K562 (cell line): ENCODE results near the gene ABCB4. TPM values are rescaled to one million over a fixed set of nuclear protein-coding genes. Genes with fewer than 3 reads are reported as not detected.

Source experiments
- ATAC-seq: fragments of 200-7000 bp; cut with Tn5 transposase; 3 replicates; pipeline ENCODE4 v1.9.1; 2020; ENCODE audit warnings: moderate library complexity
- BruUV-seq: library from RNA; stranded (reverse); fragments of 400-500 nt; replicated peaks from 2 replicates; lab custom pipeline; 2021; lab: Mats Ljungman, UMichigan
- CTCF ChIA-PET: fragments of 300-600 bp; formaldehyde crosslinking; extraction: SDS; loops from one replicate; lab custom pipeline; 2021; ENCODE audit warnings: low intra/inter-chr PET ratio; lab: Yijun Ruan, JAX
- POLR2A ChIA-PET: fragments of 300-600, 350-650 bp; sonication (Branson Sonifier 250); formaldehyde crosslinking; extraction: SDS; loops from one replicate; lab custom pipeline; 2021; ENCODE audit warnings: antibody characterized with exemption, inconsistent platforms; lab: Yijun Ruan, JAX
- DNase-seq, 4 experiments: peaks; one replicate each; pipeline versions ENCODE4 v3.0.0 to v3.0.0-alpha.2; 2011 to 2018; ENCODE audit warnings: low spot score in 3 of 4, mixed read lengths in 3 of 4; ENCODE audit errors: extremely low read depth in 1 of 4
- FAIRE-seq: peaks from 2 replicates; lab custom pipeline; 2011; peaks lifted over from hg19 to GRCh38; lab: Jason Lieb, UNC
- H2AFZ ChIP-seq: 2 replicates; pipeline ENCODE4 v1.6.0; 2011; ENCODE audit warnings: low read depth, low read length, control low read depth, inconsistent platforms
- H3K27ac ChIP-seq: fragments of 200-600 bp; 3 replicates; pipeline ENCODE4 v1.8.0; 2011; ENCODE audit warnings: low read depth, mild to moderate bottlenecking, control low read depth, inconsistent platforms, low read length, moderate library complexity, mixed read lengths; ENCODE audit errors: extremely low read depth
- H3K27me3 ChIP-seq, 2 experiments: fragments of 300-600 bp in 1 of 2; 2 replicates in 1 of 2; 3 replicates in 1 of 2; pipeline versions ENCODE4 v1.6.0 to v1.8.0; 2011; ENCODE audit warnings: inconsistent platforms in 2 of 2, low read length in 2 of 2, mild to moderate bottlenecking in 1 of 2, mixed read lengths in 1 of 2, moderate library complexity in 1 of 2; ENCODE audit not compliant: control insufficient read depth in 2 of 2, insufficient read depth in 2 of 2
- H3K36me3 ChIP-seq: fragments of 300-600 bp; 3 replicates; pipeline ENCODE4 v1.8.0; 2011; ENCODE audit warnings: mild to moderate bottlenecking, low read length, inconsistent platforms; ENCODE audit not compliant: control insufficient read depth, insufficient read depth
- H3K4me1 ChIP-seq, 2 experiments: fragments of 200-600 bp in 1 of 2; replicated peaks in 1 of 2; 2 replicates in 1 of 2; 3 replicates in 1 of 2; pipeline versions ENCODE4 v1.5.1 to v1.8.0; 2011; ENCODE audit warnings: inconsistent platforms in 2 of 2, low read length in 2 of 2, mild to moderate bottlenecking in 1 of 2, mixed read lengths in 1 of 2, moderate library complexity in 1 of 2; ENCODE audit not compliant: control insufficient read depth in 2 of 2, insufficient read depth in 2 of 2
- H3K4me2 ChIP-seq: 2 replicates; pipeline ENCODE4 v1.6.1; 2011; ENCODE audit warnings: low read length, control low read depth, inconsistent platforms, mixed read lengths; ENCODE audit not compliant: insufficient read depth
- H3K4me3 ChIP-seq: fragments of 200-600 bp; sonication (generic), shearing (Covaris generic); 2 replicates; pipeline ENCODE4 v1.5.1; 2016; ENCODE audit warnings: control low read depth, inconsistent platforms
- H3K79me2 ChIP-seq: fragments of 200-600 bp; 3 replicates; pipeline ENCODE4 v1.8.0; 2011; ENCODE audit warnings: low read length, inconsistent platforms; ENCODE audit not compliant: control insufficient read depth, insufficient read depth
- H3K9ac ChIP-seq, 2 experiments: 2 replicates each; pipeline versions ENCODE4 v1.6.0 to v1.6.1; 2011; ENCODE audit warnings: low read depth in 2 of 2, low read length in 2 of 2, control low read depth in 1 of 2, inconsistent platforms in 1 of 2, mild to moderate bottlenecking in 1 of 2, mixed read lengths in 1 of 2; ENCODE audit not compliant: insufficient read depth in 1 of 2
- H3K9me1 ChIP-seq: one replicate; pipeline ENCODE4 v1.6.0; 2011; ENCODE audit warnings: inconsistent platforms, mild to moderate bottlenecking, low read length, moderate library complexity; ENCODE audit not compliant: control insufficient read depth, insufficient read depth
- H3K9me3 ChIP-seq: replicated peaks from 2 replicates; pipeline ENCODE4 v1.5.1; 2011; ENCODE audit warnings: low read depth, low read length, inconsistent platforms; ENCODE audit not compliant: control insufficient read depth, insufficient read depth
- H4K20me1 ChIP-seq: replicated peaks from 2 replicates; pipeline ENCODE4 v1.6.1; 2011; ENCODE audit warnings: low read length, inconsistent platforms, mixed read lengths; ENCODE audit not compliant: control insufficient read depth, insufficient read depth
- ETV6 ChIP-seq, 3 experiments: fragments of 150-350 bp in 1 of 3; sonication (generic) in 1 of 3; formaldehyde crosslinking in 1 of 3; IDR thresholded peaks; 2 replicates each; pipeline versions ENCODE4 v1.6.1 to v1.8.0; 2014 to 2022; ENCODE audit warnings: borderline replicate concordance in 2 of 3, low read depth in 2 of 3, antibody characterized with exemption in 1 of 3, low read length in 1 of 3, mild to moderate bottlenecking in 1 of 3, missing genetic modification reagents in 1 of 3
- FOXA3 ChIP-seq, 2 experiments: fragments of 450-650 bp in 1 of 2; sonication (generic) in 1 of 2; formaldehyde crosslinking; IDR thresholded peaks in 1 of 2; conservative IDR thresholded peaks in 1 of 2; 2 replicates each; pipeline versions ENCODE4 v1.4.0 to v1.8.0; 2020 to 2022; ENCODE audit warnings: mild to moderate bottlenecking in 2 of 2, missing genetic modification reagents in 1 of 2
- GTF2A2 ChIP-seq: IDR thresholded peaks from 2 replicates; pipeline ENCODE4 v1.6.1; 2016; ENCODE audit warnings: mild to moderate bottlenecking, missing genetic modification characterization, missing compliant biosample characterization
- JUN ChIP-seq, 2 experiments: sonication (generic) in 1 of 2; formaldehyde crosslinking in 1 of 2; IDR thresholded peaks; 2 replicates each; pipeline versions ENCODE4 v1.6.1 to v1.8.0; 2012 to 2022; ENCODE audit warnings: borderline replicate concordance in 2 of 2, mild to moderate bottlenecking in 2 of 2, improper control_type of control experiment in 1 of 2, low read depth in 1 of 2, low read length in 1 of 2, missing genetic modification reagents in 1 of 2
- PML ChIP-seq: IDR thresholded peaks from 2 replicates; pipeline ENCODE4 v1.6.1; 2012; ENCODE audit warnings: low read length, inconsistent platforms
- PURB ChIP-seq: sonication (generic); formaldehyde crosslinking; IDR thresholded peaks from 2 replicates; pipeline ENCODE4 v1.9.0; 2021; ENCODE audit warnings: low read depth, mild to moderate bottlenecking, missing genetic modification reagents
- RBM15 ChIP-seq: fragments of 200-400 bp; formaldehyde crosslinking; IDR thresholded peaks from 2 replicates; pipeline ENCODE4 v1.6.1; 2018; ENCODE audit warnings: mild to moderate bottlenecking, low read length, moderate library complexity; ENCODE audit not compliant: insufficient read depth
- XRCC3 ChIP-seq: fragments of 450-650 bp; IDR thresholded peaks from 2 replicates; pipeline ENCODE4 v1.6.1; 2017; ENCODE audit warnings: mild to moderate bottlenecking, moderate library complexity
- ZNF184 ChIP-seq: sonication (generic); formaldehyde crosslinking; IDR thresholded peaks from 2 replicates; pipeline ENCODE4 v1.5.0; 2020; ENCODE audit warnings: missing genetic modification reagents
- ZNF24 ChIP-seq: fragments of 450-650 bp; IDR thresholded peaks from 2 replicates; pipeline ENCODE4 v1.6.1; 2016
- ZNF766 ChIP-seq: fragments of 200-800 bp; sonication (Bioruptor generic); conservative IDR thresholded peaks from 2 replicates; pipeline ENCODE4 v1.6.1; 2016; ENCODE audit warnings: missing genetic modification characterization, missing compliant biosample characterization
- WGBS: fragments of 100-300 bp; shearing (Covaris generic); methylation state at CpG from one replicate; pipeline ENCODE4 v1.1.6; 2016; ENCODE audit warnings: low coverage, mixed read lengths; ENCODE audit not compliant: insufficient coverage; ENCODE audit errors: missing lambda C conversion rate; 5-methylcytosine and 5-hydroxymethylcytosine counted together
- in situ Hi-C: fragments of 300-500 bp; cut with MboI; formaldehyde crosslinking; loops from 4 replicates; pipeline ENCODE4 v1.15.0; 2018; ENCODE audit warnings: inconsistent platforms, mixed read lengths
- intact Hi-C: fragments of 100-400 bp; cut with micrococcal nuclease; formaldehyde crosslinking; loops from 2 replicates; pipeline ENCODE4 v1.14.2; 2022
- polyA plus RNA-seq, 8 experiments: library from polyadenylated mRNA; depleted of rRNA in 4 of 8; stranded (reverse) in 5 of 8; unstranded in 3 of 8; fragments of >200 nt; fragmentation: Nextera tagmentation in 2 of 8; fragmentation: Illumina TruSeq in 1 of 8; extraction: Ambion mirVana in 2 of 8; extraction: Trizol in 1 of 8; gene quantifications; 2 replicates each; pipeline versions ENCODE4 v1.2.1 to v1.2.3, GENCODE V29; 2011 to 2014; ENCODE audit warnings: inconsistent platforms in 1 of 8, missing spikeins in 1 of 8
- total RNA-seq, 7 experiments: library from RNA; depleted of rRNA in 6 of 7; stranded (reverse); fragments of >200 nt in 6 of 7; fragmentation: Illumina TruSeq in 2 of 7; extraction: Trizol in 2 of 7; gene quantifications; 2 replicates each; pipeline versions ENCODE4 v1.2.1 to v1.2.3, GENCODE V29; 2011 to 2021; ENCODE audit warnings: low replicate concordance in 1 of 7
- TF ChIP-seq, protein P1 (sequence below): fragments of 200-800 bp; sonication (Bioruptor generic); IDR thresholded peaks from 2 replicates; pipeline ENCODE4 v1.6.1; 2017; ENCODE audit warnings: missing genetic modification characterization, missing compliant biosample characterization
- TF ChIP-seq, protein P2 (sequence below), 2 experiments: fragments of 250-450 bp in 1 of 2; fragments of 450-650 bp in 1 of 2; sonication (Bioruptor Pico) in 1 of 2; IDR thresholded peaks; 2 replicates each; pipeline versions ENCODE4 v1.6.1 to v1.8.0; 2016 to 2021; ENCODE audit warnings: mild to moderate bottlenecking in 2 of 2, moderate library complexity in 2 of 2, missing compliant biosample characterization in 1 of 2, missing genetic modification characterization in 1 of 2

Gene ABCB4
- total and polyA plus RNA-seq, 9 of the 15 experiments (the other 6 are each of a cell fraction or from before 2014, with no cell fraction given) = 0.06 to 0.73 (median 0.40) TPM

DNA sequence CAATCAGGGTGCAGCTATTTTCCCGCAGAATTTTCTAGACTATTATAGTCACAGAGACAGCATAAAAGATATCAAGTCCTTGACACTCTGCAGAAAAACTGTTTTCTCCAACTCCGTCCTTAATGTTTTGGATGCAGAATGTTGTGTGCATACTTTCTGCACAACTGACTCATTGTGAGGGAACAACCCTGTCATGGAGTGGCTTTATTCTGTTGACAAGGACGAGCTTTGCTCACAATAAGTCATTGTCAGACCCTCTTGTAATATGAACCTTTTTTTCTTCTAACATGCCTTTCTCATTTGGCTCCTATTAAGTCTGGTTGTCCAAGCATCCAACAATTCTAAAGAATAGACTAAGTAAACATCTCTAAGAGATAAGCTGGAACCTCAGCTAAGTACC is 17.3 kb downstream of the ABCB4 start:
- POLR2A ChIA-PET = no interaction called here
- intact Hi-C loops = no loop called here
- FAIRE-seq = no peak

More for the DNA sequence above, 17.3 kb downstream of the ABCB4 start:
- H3K9me1 ChIP-seq = no peaks in the 10 kb centered on the region
- no peak overlapping the region for H2AFZ ChIP-seq
- H3K9ac ChIP-seq = no peak overlapping the region
- no peaks in the 10 kb centered on the region for H3K27me3 ChIP-seq
- no peak overlapping the region for H3K4me3 ChIP-seq
- H3K79me2 ChIP-seq = no peaks in the 10 kb centered on the region
- in situ Hi-C loops = no loop called here
- ATAC-seq (no peak), DNase-seq (no peak)
- CTCF ChIA-PET = no interaction called here
- no peaks in the 10 kb centered on the region for H3K9me3 ChIP-seq
- no TSS peak for BruUV-seq
- H3K27ac ChIP-seq = no peak overlapping the region
- no peaks in the 10 kb centered on the region for H3K4me1 ChIP-seq
- no peak for TF ChIP-seq PML
- no peak for TF ChIP-seq ZNF24
- TF ChIP-seq XRCC3 = no peak
- no peak for TF ChIP-seq ZNF184 (CRISPR knock-in tag)
- TF ChIP-seq JUN (IDR thresholded peaks at IDR 0.05; ENCODE audit: borderline replicate concordance, low read depth, low read length) = no peak
- no peak for TF ChIP-seq JUN (CRISPR knock-in tag; IDR thresholded peaks at IDR 0.05; ENCODE audit: borderline replicate concordance)
- TF ChIP-seq FOXA3 (CRISPR knock-in tag; conservative IDR thresholded peaks at IDR 0.05 in 1 of 2, IDR thresholded peaks at IDR 0.05 in 1 of 2) = no peak
- TF ChIP-seq ETV6 (IDR thresholded peaks at IDR 0.05; ENCODE audit: borderline replicate concordance in 1 of 2, low read depth in 2 of 2, low read length in 1 of 2) = no peak
- TF ChIP-seq ETV6 (CRISPR knock-in tag; IDR thresholded peaks at IDR 0.05; ENCODE audit: borderline replicate concordance) = no peak
- TF ChIP-seq, protein P1, sequence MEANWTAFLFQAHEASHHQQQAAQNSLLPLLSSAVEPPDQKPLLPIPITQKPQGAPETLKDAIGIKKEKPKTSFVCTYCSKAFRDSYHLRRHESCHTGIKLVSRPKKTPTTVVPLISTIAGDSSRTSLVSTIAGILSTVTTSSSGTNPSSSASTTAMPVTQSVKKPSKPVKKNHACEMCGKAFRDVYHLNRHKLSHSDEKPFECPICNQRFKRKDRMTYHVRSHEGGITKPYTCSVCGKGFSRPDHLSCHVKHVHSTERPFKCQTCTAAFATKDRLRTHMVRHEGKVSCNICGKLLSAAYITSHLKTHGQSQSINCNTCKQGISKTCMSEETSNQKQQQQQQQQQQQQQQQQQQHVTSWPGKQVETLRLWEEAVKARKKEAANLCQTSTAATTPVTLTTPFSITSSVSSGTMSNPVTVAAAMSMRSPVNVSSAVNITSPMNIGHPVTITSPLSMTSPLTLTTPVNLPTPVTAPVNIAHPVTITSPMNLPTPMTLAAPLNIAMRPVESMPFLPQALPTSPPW (CRISPR knock-in tag) = no peak
- TF ChIP-seq, protein P2, sequence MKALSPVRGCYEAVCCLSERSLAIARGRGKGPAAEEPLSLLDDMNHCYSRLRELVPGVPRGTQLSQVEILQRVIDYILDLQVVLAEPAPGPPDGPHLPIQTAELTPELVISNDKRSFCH (CRISPR knock-in tag; IDR thresholded peaks at IDR 0.05) = no peak
- TF ChIP-seq, protein P2 (tag; IDR thresholded peaks at IDR 0.05) = no peak
- no peak for TF ChIP-seq RBM15
- no peak for TF ChIP-seq PURB (CRISPR knock-in tag)
- TF ChIP-seq GTF2A2 (tag) = no peak
- no peak for TF ChIP-seq ZNF766 (CRISPR knock-in tag)
- no peak overlapping the region for H3K4me2 ChIP-seq
- WGBS = 0% methylated on average over 3 of the region's 3 CpGs
- no peaks in the 10 kb centered on the region for H3K36me3 ChIP-seq
- no peaks in the 10 kb centered on the region for H4K20me1 ChIP-seq
